MG63 (cell line): ENCODE results near the gene PRR35. TPM values are rescaled to one million over a fixed set of nuclear protein-coding genes. Genes with fewer than 3 reads are reported as not detected.
"Not testable (repeated sequence)": the region's sequence is repeated elsewhere in the genome, so short reads cannot be mapped to it uniquely, and the experiment has no call there.

Source experiments
- DNase-seq: peaks from one replicate; pipeline ENCODE4 v3.0.0-alpha.2; 2020
- H3K27me3 ChIP-seq: fragments of 250-450 bp; sonication (Bioruptor Pico); 2 replicates; pipeline ENCODE4 v1.5.1; 2020; ENCODE audit warnings: mild to moderate bottlenecking, moderate library complexity
- H3K36me3 ChIP-seq: fragments of 250-450 bp; sonication (Bioruptor Pico); 2 replicates; pipeline ENCODE4 v1.5.1; 2020; ENCODE audit warnings: mild to moderate bottlenecking, moderate library complexity
- H3K4me3 ChIP-seq: fragments of 250-450 bp; sonication (Bioruptor Pico); 2 replicates; pipeline ENCODE4 v1.5.1; 2020; ENCODE audit warnings: mild to moderate bottlenecking, moderate library complexity
- H3K9me3 ChIP-seq: fragments of 250-450 bp; sonication (Bioruptor Pico); 2 replicates; pipeline ENCODE4 v1.5.1; 2020; ENCODE audit warnings: mild to moderate bottlenecking, moderate library complexity
- total RNA-seq: library from RNA; depleted of rRNA; stranded (reverse); fragments of >200 nt; shearing (Covaris generic); gene quantifications from 2 replicates; pipeline ENCODE4 v1.2.3, GENCODE V29; 2014; ENCODE audit warnings: low replicate concordance

Gene PRR35
- total RNA-seq, 1 experiment from 2014 or later, result not detected

- peaks cover 10% of the 10 kb centered on the region for H3K36me3 ChIP-seq
- H3K9me3 ChIP-seq, result no peaks in the 10 kb centered on the region
- no peak for DNase-seq
- no peaks in the 10 kb centered on the region for H3K27me3 ChIP-seq
- no peak overlapping the region for H3K4me3 ChIP-seq
These were observed 31.0 kb downstream of the PRR35 start for GRCh38 chr16:591231-591630.

- DNase-seq, result no peak
- Histone ChIP-seq H3K9me3 (no peaks in the 10 kb centered on the region), H3K36me3 (peaks cover 12% of the 10 kb centered on the region), H3K4me3 (no peak overlapping the region), H3K27me3 (no peaks in the 10 kb centered on the region)
These were observed 31.8 kb downstream of the PRR35 start for GRCh38 chr16:591892-592517.

- Histone ChIP-seq H3K9me3 (no peaks in the 10 kb centered on the region), H3K36me3 (peaks cover 8% of the 10 kb centered on the region), H3K4me3 (no peak overlapping the region), H3K27me3 (no peaks in the 10 kb centered on the region)
- no peak for DNase-seq
These were observed 32.5 kb downstream of the PRR35 start for GRCh38 chr16:592518-593306.

GRCh38 chr16:593406-593805 lies 33.2 kb downstream of the PRR35 start:
- H3K36me3 ChIP-seq, result peaks cover 2% of the 10 kb centered on the region; the same call in 1 of the 2 replicates

GRCh38 chr16:593807-594206 lies 33.6 kb downstream of the PRR35 start:
- no peak for DNase-seq

More at GRCh38 chr16:593406-593805, 33.2 kb downstream of the PRR35 start:
- Histone ChIP-seq H3K4me3 (no peak overlapping the region), H3K9me3 (no peaks in the 10 kb centered on the region), H3K27me3 (no peaks in the 10 kb centered on the region)
- no peak for DNase-seq

GRCh38 chr16:595094-595528 lies 34.9 kb downstream of the PRR35 start:
- Histone ChIP-seq H3K27me3 (no peaks in the 10 kb centered on the region), H3K36me3 (0 out of 2 replicates have a peak, but pooled peaks cover 2% of the 10 kb centered on the region), H3K4me3 (no peak overlapping the region), H3K9me3 (no peaks in the 10 kb centered on the region)
- no peak for DNase-seq

More at GRCh38 chr16:593807-594206, 33.6 kb downstream of the PRR35 start:
- Histone ChIP-seq H3K27me3 (no peaks in the 10 kb centered on the region), H3K36me3 (0 out of 2 replicates have a peak, but pooled peaks cover 2% of the 10 kb centered on the region), H3K9me3 (no peaks in the 10 kb centered on the region), H3K4me3 (no peak overlapping the region)

GRCh38 chr16:595942-596735 lies 35.9 kb downstream of the PRR35 start:
- 0 out of 2 replicates have a peak, but pooled peaks cover 2% of the 10 kb centered on the region for H3K36me3 ChIP-seq
- no peaks in the 10 kb centered on the region for H3K27me3 ChIP-seq
- H3K9me3 ChIP-seq, result no peaks in the 10 kb centered on the region
- no peak for DNase-seq
- H3K4me3 ChIP-seq, result no peak overlapping the region

GRCh38 chr16:596736-597060 lies 36.5 kb downstream of the PRR35 start:
- no peaks in the 10 kb centered on the region for H3K27me3 ChIP-seq
- DNase-seq, result no peak
- H3K36me3 ChIP-seq, result 0 out of 2 replicates have a peak, but pooled peaks cover 2% of the 10 kb centered on the region
- H3K4me3 ChIP-seq, result no peak overlapping the region
- no peaks in the 10 kb centered on the region for H3K9me3 ChIP-seq

GRCh38 chr16:597655-598054 lies 37.5 kb downstream of the PRR35 start:
- not testable (repeated sequence) for H3K9me3 ChIP-seq, H3K27me3 ChIP-seq, H3K36me3 ChIP-seq, DNase-seq, H3K4me3 ChIP-seq

- Histone ChIP-seq H3K4me3 (no peak overlapping the region), H3K36me3 (0 out of 2 replicates have a peak, but pooled peaks cover 2% of the 10 kb centered on the region), H3K9me3 (no peaks in the 10 kb centered on the region), H3K27me3 (no peaks in the 10 kb centered on the region)
- DNase-seq, result no peak
These were observed 38.9 kb downstream of the PRR35 start for GRCh38 chr16:598823-599739.

GRCh38 chr16:600781-601180 lies 40.6 kb downstream of the PRR35 start:
- no peak overlapping the region for H3K4me3 ChIP-seq
- H3K27me3 ChIP-seq, result no peaks in the 10 kb centered on the region
- DNase-seq, result no peak
- peaks cover 12% of the 10 kb centered on the region for H3K36me3 ChIP-seq
- H3K9me3 ChIP-seq, result peaks cover 10% of the 10 kb centered on the region

- peaks cover 10% of the 10 kb centered on the region for H3K9me3 ChIP-seq
- no peak for DNase-seq
- no peak overlapping the region for H3K4me3 ChIP-seq
- peaks cover 10% of the 10 kb centered on the region for H3K36me3 ChIP-seq
- H3K27me3 ChIP-seq, result no peaks in the 10 kb centered on the region
These were observed 43.7 kb downstream of the PRR35 start for GRCh38 chr16:603933-604332.

- Histone ChIP-seq H3K4me3 (no peak overlapping the region), H3K27me3 (no peaks in the 10 kb centered on the region), H3K9me3 (peaks cover 10% of the 10 kb centered on the region), H3K36me3 (peaks cover 10% of the 10 kb centered on the region)
- no peak for DNase-seq
These were observed 46.6 kb downstream of the PRR35 start for GRCh38 chr16:606656-607307.

- H3K36me3 ChIP-seq, result peaks cover 10% of the 10 kb centered on the region
- DNase-seq, result no peak
These were observed 47.8 kb downstream of the PRR35 start for GRCh38 chr16:608019-608418.

GRCh38 chr16:609316-609715 lies 49.1 kb downstream of the PRR35 start:
- H3K4me3 ChIP-seq, result no peak overlapping the region
- peaks cover 10% of the 10 kb centered on the region for H3K9me3 ChIP-seq
- peaks cover 10% of the 10 kb centered on the region for H3K36me3 ChIP-seq
- H3K27me3 ChIP-seq, result no peaks in the 10 kb centered on the region
- DNase-seq, result no peak

More at GRCh38 chr16:608019-608418, 47.8 kb downstream of the PRR35 start:
- Histone ChIP-seq H3K4me3 (no peak overlapping the region), H3K27me3 (no peaks in the 10 kb centered on the region), H3K9me3 (peaks cover 10% of the 10 kb centered on the region)

- Histone ChIP-seq H3K4me3 (no peak overlapping the region), H3K9me3 (peaks cover 4% of the 10 kb centered on the region), H3K27me3 (no peaks in the 10 kb centered on the region), H3K36me3 (peaks cover 4% of the 10 kb centered on the region)
- no peak for DNase-seq
These were observed 49.8 kb downstream of the PRR35 start for GRCh38 chr16:609984-610383.
